Neuronal stem cell (in vitro differentiated cells): Measurements from ENCODE around the gene EED.
"Not testable (repeated sequence)": the region's sequence is repeated elsewhere in the genome, so short reads cannot be mapped to it uniquely, and the experiment has no call there.

ENCODE experiments used
- DNase-seq: peaks from one replicate; pipeline ENCODE4 v3.0.0-alpha.2; 2013; ENCODE audit warnings: low spot score
- H2AFZ ChIP-seq: one replicate; pipeline ENCODE4 v1.6.1; 2013; ENCODE audit warnings: mild to moderate bottlenecking, low read length, inconsistent platforms
- H2AK5ac ChIP-seq: 2 replicates; pipeline ENCODE4 v1.6.1; 2013; ENCODE audit warnings: low read depth, mild to moderate bottlenecking, inconsistent platforms, low read length, moderate library complexity, mixed read lengths
- H2BK120ac ChIP-seq: 2 replicates; pipeline ENCODE4 v1.6.1; 2013; ENCODE audit warnings: low read depth, mild to moderate bottlenecking, inconsistent platforms, low read length, moderate library complexity, mixed read lengths
- H2BK12ac ChIP-seq: one replicate; pipeline ENCODE4 v1.6.1; 2013; ENCODE audit warnings: low read length, inconsistent platforms
- H2BK15ac ChIP-seq: 2 replicates; pipeline ENCODE4 v1.6.1; 2013; ENCODE audit warnings: mild to moderate bottlenecking, low read length, inconsistent platforms, mixed read lengths
- H2BK5ac ChIP-seq: one replicate; pipeline ENCODE4 v1.6.1; 2013; ENCODE audit warnings: inconsistent platforms, mild to moderate bottlenecking, low read length, moderate library complexity
- H3K14ac ChIP-seq: one replicate; pipeline ENCODE4 v1.6.1; 2013; ENCODE audit warnings: low read length, inconsistent platforms
- H3K18ac ChIP-seq: 2 replicates; pipeline ENCODE4 v1.6.1; 2013; ENCODE audit warnings: low read length, inconsistent platforms
- H3K23ac ChIP-seq: 2 replicates; pipeline ENCODE4 v1.6.1; 2013; ENCODE audit warnings: low read depth, mild to moderate bottlenecking, mixed read lengths, low read length, inconsistent platforms; ENCODE audit not compliant: poor library complexity
- H3K27ac ChIP-seq: replicated peaks from 3 replicates; pipeline ENCODE4 v1.5.1; 2013; ENCODE audit warnings: low read length, inconsistent platforms
- H3K27me3 ChIP-seq, 3 experiments: 2 replicates each; pipeline ENCODE4 v1.6.1; 2013; ENCODE audit warnings: low read length in 3 of 3, mild to moderate bottlenecking in 2 of 3, inconsistent platforms in 1 of 3, low read depth in 1 of 3, mixed read lengths in 1 of 3, moderate library complexity in 1 of 3; ENCODE audit not compliant: control insufficient read depth in 3 of 3, insufficient read depth in 3 of 3
- H3K36me3 ChIP-seq, 2 donors: replicated peaks in 1 of 2; 2 replicates each; pipeline ENCODE4 v1.6.1; 2013; ENCODE audit warnings: low read length in 2 of 2; ENCODE audit not compliant: control insufficient read depth in 2 of 2, insufficient read depth in 2 of 2
- H3K4ac ChIP-seq: 2 replicates; pipeline ENCODE4 v1.6.1; 2013; ENCODE audit warnings: inconsistent platforms, mild to moderate bottlenecking, low read length, moderate library complexity
- H3K4me1 ChIP-seq, 2 donors: 1 replicate in 1 of 2; 2 replicates in 1 of 2; pipeline ENCODE4 v1.6.1; 2013; ENCODE audit warnings: low read length in 2 of 2, low read depth in 1 of 2; ENCODE audit not compliant: control insufficient read depth in 2 of 2, insufficient read depth in 1 of 2
- H3K4me2 ChIP-seq: one replicate; pipeline ENCODE4 v1.6.1; 2013; ENCODE audit warnings: mild to moderate bottlenecking, low read length, inconsistent platforms; ENCODE audit not compliant: insufficient read depth, poor library complexity, severe bottlenecking
- H3K4me3 ChIP-seq, 2 donors: 2 replicates each; pipeline ENCODE4 v1.5.1; 2013; ENCODE audit warnings: low read length in 2 of 2, mild to moderate bottlenecking in 2 of 2, inconsistent platforms in 1 of 2, moderate library complexity in 1 of 2
- H3K79me1 ChIP-seq: one replicate; pipeline ENCODE4 v1.6.1; 2013; ENCODE audit warnings: low read depth, mild to moderate bottlenecking, inconsistent platforms, low read length, moderate library complexity
- H3K9ac ChIP-seq: one replicate; pipeline ENCODE4 v1.6.1; 2013; ENCODE audit warnings: mild to moderate bottlenecking, low read depth, low read length, inconsistent platforms; ENCODE audit not compliant: poor library complexity
- H3K9me3 ChIP-seq, 2 donors: replicated peaks in 1 of 2; 2 replicates each; pipeline versions ENCODE3 to v1.6.1; 2013; ENCODE audit warnings: low read length in 2 of 2, mild to moderate bottlenecking in 2 of 2, inconsistent platforms in 1 of 2, low read depth in 1 of 2, mixed read lengths in 1 of 2, moderate library complexity in 1 of 2; ENCODE audit not compliant: control insufficient read depth in 2 of 2, insufficient read depth in 1 of 2
- H4K8ac ChIP-seq: one replicate; pipeline ENCODE4 v1.6.1; 2013; ENCODE audit warnings: low read depth, mild to moderate bottlenecking, inconsistent platforms, low read length, moderate library complexity
- H4K91ac ChIP-seq: one replicate; pipeline ENCODE4 v1.6.1; 2013; ENCODE audit warnings: low read length, low read depth, mild to moderate bottlenecking, inconsistent platforms; ENCODE audit not compliant: poor library complexity
- WGBS, 2 donors: extraction: QIAGEN DNeasy Blood & Tissue Kit; methylation state at CpG; one replicate each; pipeline ENCODE4 v1.1.7; 2013; ENCODE audit warnings: missing lambda C conversion rate in 2 of 2, mixed read lengths in 1 of 2; ENCODE audit not compliant: insufficient read length in 2 of 2, insufficient replicate concordance in 1 of 2; ENCODE audit errors: extremely low coverage in 2 of 2; 5-methylcytosine and 5-hydroxymethylcytosine counted together

EED gene

DNA sequence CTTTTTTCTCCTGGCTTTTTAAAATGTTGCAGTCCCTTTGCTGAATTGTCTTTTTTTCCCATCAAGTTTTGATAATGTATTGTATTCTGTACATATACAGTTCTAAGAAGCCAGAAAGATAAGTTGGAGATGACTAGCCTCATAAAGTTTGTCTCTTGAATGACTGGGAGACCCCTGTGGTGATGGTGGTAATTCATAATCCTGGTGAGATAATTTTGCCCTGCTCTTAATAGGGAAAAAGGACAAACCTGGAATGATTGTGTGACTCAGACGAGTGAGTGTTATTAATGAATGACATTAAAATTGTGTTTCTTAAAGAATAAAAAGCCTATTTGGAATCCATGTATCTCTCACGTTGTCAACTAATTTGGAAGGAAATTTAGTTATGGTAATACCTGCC, 58.7 kb downstream of the EED start:
- Histone ChIP-seq H3K9me3 (peaks cover 0 to under 1% of the 10 kb centered on the region in 2 donors), H4K8ac (no peak overlapping the region), H3K27ac (no peak overlapping the region), H4K91ac (no peak overlapping the region), H3K4me2 (peak overlapping the region; percentile 58), H3K23ac (no peak overlapping the region), H3K36me3 (peaks cover 0 to 21% of the 10 kb centered on the region in 2 donors), H3K9ac (no peak overlapping the region), H3K79me1 (peaks cover 2% of the 10 kb centered on the region), H2BK5ac (no peak overlapping the region), H2BK12ac (no peak overlapping the region), H3K4me1 (no peaks in the 10 kb centered on the region), H2BK15ac (no peak overlapping the region), H3K27me3 (no peaks in the 10 kb centered on the region), H2AFZ (no peak overlapping the region), H3K18ac (no peak overlapping the region), H3K4ac (no peak overlapping the region), H3K14ac (no peak overlapping the region), H2AK5ac (no peak overlapping the region), H3K4me3 (peak overlapping the region in 1 of 2 donors; percentile 76), H2BK120ac (no peak overlapping the region)
- no peak for DNase-seq
- no CpG with 5 or more reads among the region's 2 CpGs for WGBS, 2 donors

GRCh38 chr11:86308710-86309109, 64.2 kb downstream of the EED start:
- H3K23ac ChIP-seq, H3K4me3 ChIP-seq, H4K91ac ChIP-seq, H2AFZ ChIP-seq, H2BK15ac ChIP-seq, H2BK12ac ChIP-seq, H3K4me1 ChIP-seq, H2BK5ac ChIP-seq, H3K27ac ChIP-seq, H3K4me2 ChIP-seq, DNase-seq, H3K14ac ChIP-seq, H3K9me3 ChIP-seq, H3K79me1 ChIP-seq, H2BK120ac ChIP-seq, H3K9ac ChIP-seq, H2AK5ac ChIP-seq, H3K4ac ChIP-seq, H4K8ac ChIP-seq, H3K18ac ChIP-seq, H3K27me3 ChIP-seq: not testable (repeated sequence)
- no CpG with 5 or more reads among the region's 4 CpGs for WGBS, 2 donors
- H3K36me3 ChIP-seq, result peaks cover 0 to 32% of the 10 kb centered on the region in 2 donors

DNA sequence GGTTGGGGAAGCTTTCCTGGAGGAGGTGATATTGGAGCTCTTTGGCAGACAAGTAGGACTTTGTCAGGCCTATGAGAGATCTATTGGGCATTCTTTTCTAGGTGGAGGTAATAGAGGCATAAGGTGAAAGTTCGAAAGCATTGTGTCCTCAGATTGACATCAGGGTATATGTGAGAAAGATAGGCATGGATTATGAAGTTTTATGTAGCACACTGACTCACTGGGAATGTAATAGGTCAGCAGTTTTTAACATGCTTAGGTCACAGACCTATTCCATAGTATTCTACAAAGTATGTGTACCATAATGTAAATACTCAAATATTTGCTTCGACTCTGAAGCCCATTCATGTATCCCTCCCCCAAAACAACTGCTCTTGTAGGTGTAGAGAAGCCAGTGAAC, 69.2 kb downstream of the EED start:
- Histone ChIP-seq H3K9me3 (peaks cover 0 to 3% of the 10 kb centered on the region in 2 donors), H4K91ac (no peak overlapping the region), H3K4me3 (no peak overlapping the region), H3K4me2 (no peak overlapping the region), H2BK120ac (no peak overlapping the region), H3K9ac (no peak overlapping the region), H4K8ac (no peak overlapping the region), H2AFZ (no peak overlapping the region), H3K4me1 (no peaks in the 10 kb centered on the region), H3K27ac (no peak overlapping the region), H2BK15ac (no peak overlapping the region), H3K27me3 (no peaks in the 10 kb centered on the region), H3K36me3 (peaks cover under 1 to 42% of the 10 kb centered on the region in 2 donors), H3K14ac (no peak overlapping the region), H3K4ac (no peak overlapping the region), H2BK12ac (no peak overlapping the region), H3K23ac (no peak overlapping the region), H3K18ac (no peak overlapping the region), H2AK5ac (no peak overlapping the region), H2BK5ac (no peak overlapping the region), H3K79me1 (no peaks in the 10 kb centered on the region)
- no CpG with 5 or more reads among the region's 2 CpGs for WGBS, 2 donors
- no peak for DNase-seq

GRCh38 chr11:86314636-86315035, 70.1 kb downstream of the EED start:
- Histone ChIP-seq H2AK5ac (no peak overlapping the region), H3K79me1 (no peaks in the 10 kb centered on the region), H3K18ac (no peak overlapping the region), H3K4me2 (no peak overlapping the region), H3K36me3 (peaks cover 1 to 49% of the 10 kb centered on the region in 2 donors), H3K9me3 (peaks cover 0 to 3% of the 10 kb centered on the region in 2 donors), H3K27ac (no peak overlapping the region), H2BK15ac (no peak overlapping the region), H3K27me3 (no peaks in the 10 kb centered on the region), H4K91ac (no peak overlapping the region), H3K4me3 (no peak overlapping the region), H3K4ac (no peak overlapping the region), H4K8ac (no peak overlapping the region), H2BK120ac (no peak overlapping the region), H2BK12ac (no peak overlapping the region), H2AFZ (no peak overlapping the region), H2BK5ac (no peak overlapping the region), H3K9ac (no peak overlapping the region), H3K23ac (no peak overlapping the region), H3K4me1 (no peaks in the 10 kb centered on the region), H3K14ac (no peak overlapping the region)
- WGBS, 2 donors, result no CpG with 5 or more reads among the region's 2 CpGs
- no peak for DNase-seq
